WTC11 (cell line): Measurements from ENCODE around the gene CYGB. TPM values are rescaled to one million over a fixed set of nuclear protein-coding genes. Genes with fewer than 3 reads are reported as not detected.

Experiments
- ATAC-seq: fragments of 200-7000 bp; cut with Tn5 transposase; 2 replicates; pipeline ENCODE4 v1.10.0; 2021; ENCODE audit warnings: mild to moderate bottlenecking, moderate library complexity
- CTCF ChIA-PET: fragments of 300-600 bp; sonication (Branson Sonifier 250); formaldehyde crosslinking; loops from one replicate; lab custom pipeline; 2021; ENCODE audit warnings: antibody characterized with exemption; lab: Charles Lee
- POLR2A ChIA-PET: fragments of 350-600 bp; sonication (Branson Sonifier 250); formaldehyde crosslinking; loops from one replicate; lab custom pipeline; 2021; ENCODE audit warnings: antibody characterized with exemption; lab: Charles Lee
- DNase-seq: peaks from one replicate; pipeline ENCODE4 v3.0.0; 2021; ENCODE audit warnings: low spot score
- H3K27ac Mint-ChIP-seq: 2 replicates; pipeline ENCODE4 v1.8.0; 2021; ENCODE audit warnings: mixed read lengths
- H3K27me3 Mint-ChIP-seq: 2 replicates; pipeline ENCODE4 v1.8.0; 2021; ENCODE audit warnings: low read depth, mild to moderate bottlenecking, moderate library complexity, mixed read lengths
- H3K36me3 Mint-ChIP-seq: 2 replicates; pipeline ENCODE4 v1.8.0; 2021; ENCODE audit warnings: mixed read lengths
- H3K4me1 Mint-ChIP-seq: 2 replicates; pipeline ENCODE4 v1.8.0; 2022; ENCODE audit warnings: mixed read lengths
- H3K4me3 Mint-ChIP-seq: 2 replicates; pipeline ENCODE4 v1.8.0; 2021; ENCODE audit warnings: mild to moderate bottlenecking, moderate library complexity, mixed read lengths
- H3K9me3 Mint-ChIP-seq: 2 replicates; pipeline ENCODE4 v1.8.0; 2021; ENCODE audit warnings: mixed read lengths
- ARID4B ChIP-seq: sonication (generic); formaldehyde crosslinking; IDR thresholded peaks from 2 replicates; pipeline ENCODE4 v1.8.0; 2023; ENCODE audit warnings: missing genetic modification reagents, mild to moderate bottlenecking, borderline replicate concordance
- ATF1 ChIP-seq: sonication (generic); formaldehyde crosslinking; IDR thresholded peaks from 2 replicates; pipeline ENCODE4 v1.8.1; 2023; ENCODE audit warnings: mild to moderate bottlenecking, moderate library complexity, missing genetic modification reagents
- ESRRA ChIP-seq: sonication (generic); formaldehyde crosslinking; IDR thresholded peaks from 2 replicates; pipeline ENCODE4 v1.8.1; 2022; ENCODE audit warnings: mild to moderate bottlenecking, missing genetic modification reagents, borderline replicate concordance
- FOXK1 ChIP-seq: sonication (generic); formaldehyde crosslinking; IDR thresholded peaks from 2 replicates; pipeline ENCODE4 v1.8.0; 2022; ENCODE audit warnings: mild to moderate bottlenecking, moderate library complexity, missing genetic modification reagents
- GTF2I ChIP-seq: fragments of 250-450 bp; sonication (Bioruptor Pico); conservative IDR thresholded peaks from 2 replicates; pipeline ENCODE4 v1.4.0; 2021; ENCODE audit warnings: mild to moderate bottlenecking
- IRF1 ChIP-seq: sonication (generic); formaldehyde crosslinking; IDR thresholded peaks from 2 replicates; pipeline ENCODE4 v1.8.0; 2023; ENCODE audit warnings: missing genetic modification reagents
- JAZF1 ChIP-seq: fragments of 250-450 bp; sonication (Bioruptor Pico); IDR thresholded peaks from 2 replicates; pipeline ENCODE4 v1.9.0; 2021; ENCODE audit warnings: moderate library complexity, mild to moderate bottlenecking, inconsistent platforms
- MAX ChIP-seq: sonication (generic); formaldehyde crosslinking; IDR thresholded peaks from 2 replicates; pipeline ENCODE4 v1.8.0; 2022; ENCODE audit warnings: mild to moderate bottlenecking, missing genetic modification reagents
- PREB ChIP-seq: sonication (generic); formaldehyde crosslinking; IDR thresholded peaks from 2 replicates; pipeline ENCODE4 v1.8.1; 2022; ENCODE audit warnings: mild to moderate bottlenecking, missing genetic modification reagents, moderate library complexity, borderline replicate concordance
- SMAD3 ChIP-seq: sonication (generic); formaldehyde crosslinking; IDR thresholded peaks from 2 replicates; pipeline ENCODE4 v1.8.0; 2022; ENCODE audit warnings: missing genetic modification reagents, mild to moderate bottlenecking, borderline replicate concordance
- SP1 ChIP-seq: sonication (generic); formaldehyde crosslinking; conservative IDR thresholded peaks from 2 replicates; pipeline ENCODE4 v1.8.1; 2022; ENCODE audit warnings: missing genetic modification reagents
- TEAD4 ChIP-seq: sonication (generic); formaldehyde crosslinking; IDR thresholded peaks from 2 replicates; pipeline ENCODE4 v1.8.0; 2022; ENCODE audit warnings: mild to moderate bottlenecking, missing genetic modification reagents
- USF2 ChIP-seq: sonication (generic); formaldehyde crosslinking; IDR thresholded peaks from 2 replicates; pipeline ENCODE4 v1.8.1; 2023; ENCODE audit warnings: mild to moderate bottlenecking, missing genetic modification reagents, moderate library complexity
- ZNF138 ChIP-seq: sonication (generic); formaldehyde crosslinking; conservative IDR thresholded peaks from 2 replicates; pipeline ENCODE4 v1.8.1; 2022; ENCODE audit warnings: mild to moderate bottlenecking, moderate library complexity, missing genetic modification reagents
- ZNF219 ChIP-seq: sonication (generic); formaldehyde crosslinking; IDR thresholded peaks from 2 replicates; pipeline ENCODE4 v1.8.0; 2023; ENCODE audit warnings: missing genetic modification reagents, mild to moderate bottlenecking, borderline replicate concordance
- ZNF396 ChIP-seq: fragments of 250-450 bp; sonication (Bioruptor Pico); IDR thresholded peaks from 2 replicates; pipeline ENCODE4 v1.8.0; 2021; ENCODE audit warnings: mild to moderate bottlenecking, moderate library complexity, borderline replicate concordance
- ZNF512 ChIP-seq: sonication (generic); formaldehyde crosslinking; IDR thresholded peaks from 2 replicates; pipeline ENCODE4 v1.8.1; 2022; ENCODE audit warnings: missing genetic modification reagents, borderline replicate concordance
- total RNA-seq: library from RNA; stranded (reverse); gene quantifications from 3 replicates; pipeline ENCODE4 v1.2.3, GENCODE V29; 2021

Gene CYGB
- total RNA-seq, 1 experiment from 2014 or later: 3.6 TPM

- DNase-seq: no peak
- Mint-ChIP-seq H3K9me3 (no peaks in the 10 kb centered on the region), H3K27ac (no peak overlapping the region), H3K27me3 (peaks cover 12% of the 10 kb centered on the region), H3K36me3 (no peaks in the 10 kb centered on the region), H3K4me1 (peaks cover 17% of the 10 kb centered on the region), H3K4me3 (no peak overlapping the region)
- no peak for ATAC-seq
- CTCF ChIA-PET: interaction anchor here (2.2 kb wide), 1 partner anchor 9 kb away, joined by 9 read pairs; the partner anchor contains the start of gene PRCD
- POLR2A ChIA-PET: no interaction called here
- no peak for TF ChIP-seq GTF2I
- TF ChIP-seq ESRRA (CRISPR knock-in tag): no peak
- TF ChIP-seq ATF1 (CRISPR knock-in tag): no peak
- no peak for TF ChIP-seq SP1 (CRISPR knock-in tag)
- no peak for TF ChIP-seq MAX (CRISPR knock-in tag)
- no peak for TF ChIP-seq ZNF512 (CRISPR knock-in tag)
- no peak for TF ChIP-seq SMAD3 (CRISPR knock-in tag)
- TF ChIP-seq TEAD4: no peak
- TF ChIP-seq USF2 (CRISPR knock-in tag): no peak
- no peak for TF ChIP-seq ZNF138 (CRISPR knock-in tag)
- TF ChIP-seq PREB (CRISPR knock-in tag): no peak
- TF ChIP-seq ZNF396: no peak
- TF ChIP-seq IRF1 (CRISPR knock-in tag): no peak
- TF ChIP-seq ZNF219 (CRISPR knock-in tag): no peak
- TF ChIP-seq ARID4B (CRISPR knock-in tag): no peak
- TF ChIP-seq JAZF1 (CRISPR knock-in tag): no peak
- TF ChIP-seq FOXK1 (CRISPR knock-in tag): no peak
Observed at GRCh38 chr17:76530811-76531485, 6.6 kb downstream of the CYGB start.
